Mesenchymal stem cell (in vitro differentiated cells and primary cell): ENCODE results near the gene ITSN2.

Experiments used
- DNase-seq: peaks from one replicate; pipeline ENCODE4 v3.0.0-alpha.2; 2013
- H2AFZ ChIP-seq: one replicate; pipeline ENCODE4 v1.6.1; 2013; ENCODE audit warnings: low read depth, mild to moderate bottlenecking, control low read depth, inconsistent platforms, low read length, moderate library complexity
- H2AK5ac ChIP-seq: 2 replicates; pipeline ENCODE4 v1.6.1; 2013; ENCODE audit warnings: low read length, moderate library complexity, mild to moderate bottlenecking, inconsistent platforms; ENCODE audit not compliant: severe bottlenecking
- H2BK120ac ChIP-seq: one replicate; pipeline ENCODE4 v1.6.1; 2013; ENCODE audit warnings: low read depth, mild to moderate bottlenecking, inconsistent platforms, low read length, moderate library complexity
- H2BK12ac ChIP-seq, 2 experiments: one replicate each; pipeline ENCODE4 v1.6.1; 2013; ENCODE audit warnings: inconsistent platforms in 2 of 2, low read length in 2 of 2, mild to moderate bottlenecking in 2 of 2, moderate library complexity in 2 of 2, control low read depth in 1 of 2
- H2BK15ac ChIP-seq: one replicate; pipeline ENCODE4 v1.6.1; 2013; ENCODE audit warnings: mild to moderate bottlenecking, low read depth, inconsistent platforms; ENCODE audit not compliant: poor library complexity, severe bottlenecking
- H2BK5ac ChIP-seq: 2 replicates; pipeline ENCODE4 v1.6.1; 2013; ENCODE audit warnings: low read depth, mild to moderate bottlenecking, low read length, control low read depth, inconsistent platforms; ENCODE audit not compliant: poor library complexity, severe bottlenecking
- H3K14ac ChIP-seq, 2 experiments: one replicate each; pipeline ENCODE4 v1.6.1; 2013; ENCODE audit warnings: inconsistent platforms in 2 of 2, low read length in 2 of 2, control low read depth in 1 of 2, mild to moderate bottlenecking in 1 of 2, moderate library complexity in 1 of 2
- H3K18ac ChIP-seq, 2 experiments: one replicate each; pipeline ENCODE4 v1.6.1; 2013; ENCODE audit warnings: inconsistent platforms in 2 of 2, low read length in 2 of 2, control low read depth in 1 of 2, low read depth in 1 of 2, mild to moderate bottlenecking in 1 of 2
- H3K23ac ChIP-seq, 2 experiments: one replicate each; pipeline ENCODE4 v1.6.1; 2013; ENCODE audit warnings: inconsistent platforms in 2 of 2, low read length in 2 of 2, mild to moderate bottlenecking in 2 of 2, moderate library complexity in 2 of 2, control low read depth in 1 of 2
- H3K27ac ChIP-seq: 2 replicates; pipeline ENCODE4 v1.5.1; 2013; ENCODE audit warnings: mild to moderate bottlenecking, moderate library complexity, low read length, control low read depth, inconsistent platforms; ENCODE audit not compliant: poor library complexity, severe bottlenecking
- H3K27me3 ChIP-seq, 2 experiments: 2 replicates each; pipeline versions ENCODE4 v1.6.1 to v1.7.0; 2013; ENCODE audit warnings: low read length in 2 of 2, mild to moderate bottlenecking in 2 of 2, moderate library complexity in 2 of 2, control low read depth in 1 of 2, inconsistent platforms in 1 of 2; ENCODE audit not compliant: control insufficient read depth in 1 of 2, insufficient read depth in 1 of 2
- H3K36me3 ChIP-seq, 2 experiments: 2 replicates each; pipeline versions ENCODE4 v1.6.1 to v1.7.0; 2013; ENCODE audit warnings: low read length in 2 of 2, control low read depth in 1 of 2, inconsistent platforms in 1 of 2, low read depth in 1 of 2, mild to moderate bottlenecking in 1 of 2; ENCODE audit not compliant: insufficient read depth in 2 of 2, control insufficient read depth in 1 of 2
- H3K4ac ChIP-seq, 2 experiments: one replicate each; pipeline ENCODE4 v1.6.1; 2013; ENCODE audit warnings: inconsistent platforms in 2 of 2, low read length in 2 of 2, mild to moderate bottlenecking in 2 of 2, moderate library complexity in 2 of 2, control low read depth in 1 of 2, low read depth in 1 of 2
- H3K4me1 ChIP-seq: 2 replicates; pipeline ENCODE4 v1.6.1; 2013; ENCODE audit warnings: low read depth, low read length, control low read depth; ENCODE audit not compliant: control insufficient read depth, insufficient read depth
- H3K4me2 ChIP-seq: 2 replicates; pipeline ENCODE4 v1.6.1; 2013; ENCODE audit warnings: low read length, mild to moderate bottlenecking, inconsistent platforms; ENCODE audit not compliant: poor library complexity, severe bottlenecking
- H3K4me3 ChIP-seq, 2 experiments: 2 replicates each; pipeline versions ENCODE4 v1.5.1 to v1.7.0; 2013; ENCODE audit warnings: low read length in 2 of 2, mild to moderate bottlenecking in 2 of 2, control low read depth in 1 of 2, low read depth in 1 of 2; ENCODE audit not compliant: insufficient read depth in 1 of 2
- H3K79me1 ChIP-seq: replicated peaks from 2 replicates; pipeline ENCODE4 v1.6.1; 2013; ENCODE audit warnings: mild to moderate bottlenecking, control low read depth, low read length, inconsistent platforms; ENCODE audit not compliant: poor library complexity, severe bottlenecking
- H3K9ac ChIP-seq: 2 replicates; pipeline ENCODE4 v1.7.0; 2013; ENCODE audit warnings: mild to moderate bottlenecking, low read length, moderate library complexity
- H3K9me3 ChIP-seq: 2 replicates; pipeline ENCODE4 v1.7.0; 2013; ENCODE audit warnings: mild to moderate bottlenecking, low read length; ENCODE audit not compliant: control insufficient read depth
- H4K8ac ChIP-seq: one replicate; pipeline ENCODE4 v1.6.1; 2013; ENCODE audit warnings: inconsistent platforms, mild to moderate bottlenecking, low read length, moderate library complexity
- H4K91ac ChIP-seq: one replicate; pipeline ENCODE4 v1.6.1; 2013; ENCODE audit warnings: mild to moderate bottlenecking, low read length, inconsistent platforms
- WGBS: methylation state at CpG from one replicate; pipeline ENCODE4 v1.1.7; 2013; ENCODE audit warnings: mixed read lengths; 5-methylcytosine and 5-hydroxymethylcytosine counted together

ITSN2 gene

GRCh38 chr2:24206242-24206641 lies 154.1 kb downstream of the ITSN2 start:
- Histone ChIP-seq H2BK15ac (no peak overlapping the region), H3K27ac (no peak overlapping the region), H2BK120ac (no peak overlapping the region), H3K18ac (no peak overlapping the region), H3K4me3 (no peak overlapping the region), H4K91ac (no peak overlapping the region), H3K4ac (no peak overlapping the region), H3K27me3 (no peaks in the 10 kb centered on the region), H2AK5ac (no peak overlapping the region), H3K79me1 (no peaks in the 10 kb centered on the region), H3K9ac (no peak overlapping the region), H2AFZ (no peak overlapping the region), H3K14ac (no peak overlapping the region), H3K36me3 (peaks cover 60 to 75% of the 10 kb centered on the region in 2 experiments), H2BK12ac (no peak overlapping the region), H4K8ac (no peak overlapping the region), H3K4me1 (peaks cover 28% of the 10 kb centered on the region), H3K23ac (no peak overlapping the region), H3K4me2 (no peak overlapping the region), H2BK5ac (no peak overlapping the region), H3K9me3 (no peaks in the 10 kb centered on the region)
- WGBS: 88% methylated on average over 6 of the region's 6 CpGs
- DNase-seq: no peak

GRCh38 chr2:24205131-24205530 lies 155.2 kb downstream of the ITSN2 start:
- no peak overlapping the region for H3K4me2 ChIP-seq
- H3K27me3 ChIP-seq: no peaks in the 10 kb centered on the region
- H2AK5ac ChIP-seq: no peak overlapping the region
- H2BK15ac ChIP-seq: no peak overlapping the region
- no peak overlapping the region for H3K18ac ChIP-seq
- H3K4ac ChIP-seq: no peak overlapping the region
- peaks cover 56 to 64% of the 10 kb centered on the region in 2 experiments for H3K36me3 ChIP-seq
- no peak overlapping the region for H2AFZ ChIP-seq
- no peak overlapping the region for H4K8ac ChIP-seq
- H3K79me1 ChIP-seq: no peaks in the 10 kb centered on the region
- 95% methylated on average over 4 of the region's 4 CpGs for WGBS
- no peak overlapping the region for H2BK12ac ChIP-seq
- no peak overlapping the region for H4K91ac ChIP-seq
- H3K27ac ChIP-seq: no peak overlapping the region
- no peak overlapping the region for H2BK5ac ChIP-seq
- H2BK120ac ChIP-seq: no peak overlapping the region
- DNase-seq: no peak
- no peaks in the 10 kb centered on the region for H3K9me3 ChIP-seq
- no peak overlapping the region for H3K14ac ChIP-seq
- peaks cover 31% of the 10 kb centered on the region for H3K4me1 ChIP-seq
- no peak overlapping the region for H3K9ac ChIP-seq
- H3K4me3 ChIP-seq: no peak overlapping the region
- H3K23ac ChIP-seq: no peak overlapping the region

GRCh38 chr2:24204505-24204904 lies 155.8 kb downstream of the ITSN2 start:
- Histone ChIP-seq H3K9me3 (no peaks in the 10 kb centered on the region), H3K4me2 (no peak overlapping the region), H3K27me3 (no peaks in the 10 kb centered on the region), H3K14ac (no peak overlapping the region), H2AFZ (no peak overlapping the region), H3K23ac (no peak overlapping the region), H3K79me1 (no peaks in the 10 kb centered on the region), H3K4ac (no peak overlapping the region), H3K9ac (no peak overlapping the region), H3K18ac (no peak overlapping the region), H4K8ac (no peak overlapping the region), H4K91ac (no peak overlapping the region), H2BK5ac (no peak overlapping the region), H3K36me3 (peaks cover 58% of the 10 kb centered on the region in 2 experiments), H2BK120ac (no peak overlapping the region), H2BK15ac (no peak overlapping the region), H2BK12ac (no peak overlapping the region), H3K4me1 (peaks cover 30% of the 10 kb centered on the region), H3K27ac (no peak overlapping the region), H3K4me3 (no peak overlapping the region), H2AK5ac (no peak overlapping the region)
- DNase-seq: no peak
- WGBS: 95% methylated on average over 12 of the region's 12 CpGs

- Histone ChIP-seq H4K91ac (no peak overlapping the region), H4K8ac (no peak overlapping the region), H3K4me3 (no peak overlapping the region), H2BK120ac (no peak overlapping the region), H3K79me1 (no peaks in the 10 kb centered on the region), H2AK5ac (no peak overlapping the region), H3K36me3 (peaks cover 50 to 51% of the 10 kb centered on the region in 2 experiments), H2AFZ (no peak overlapping the region), H2BK15ac (no peak overlapping the region), H3K4ac (no peak overlapping the region), H3K23ac (no peak overlapping the region), H3K4me1 (peaks cover 27% of the 10 kb centered on the region), H2BK5ac (no peak overlapping the region), H3K18ac (no peak overlapping the region), H3K14ac (no peak overlapping the region), H3K27ac (no peak overlapping the region), H3K9ac (no peak overlapping the region), H3K27me3 (no peaks in the 10 kb centered on the region), H2BK12ac (no peak overlapping the region), H3K9me3 (no peaks in the 10 kb centered on the region), H3K4me2 (no peak overlapping the region)
- WGBS: 93% methylated on average over 5 of the region's 5 CpGs
- no peak for DNase-seq
Observed at GRCh38 chr2:24203787-24204150, 156.6 kb downstream of the ITSN2 start.
